Natural killer cell (primary cell): ENCODE measurements around the gene NSD2. TPM values are rescaled to one million over a fixed set of nuclear protein-coding genes. Genes with fewer than 3 reads are reported as not detected.

ENCODE experiments used
- ATAC-seq, 3 donors: fragments of 150-1000 bp in 2 of 3; fragments of 200-7000 bp in 1 of 3; cut with Tn5 transposase; 1 replicate in 1 of 3; 2 replicates in 2 of 3; pipeline ENCODE4 v1.10.0; 2021; ENCODE audit warnings: mild to moderate bottlenecking in 2 of 3, moderate library complexity in 2 of 3
- DNase-seq, 2 donors: peaks; one replicate each; pipeline versions ENCODE4 v3.0.0 to v3.0.0-alpha.2; 2013 to 2021; ENCODE audit warnings: mixed read lengths in 1 of 2
- H3K27ac ChIP-seq: one replicate; pipeline ENCODE4 v1.5.1; 2013; ENCODE audit warnings: mild to moderate bottlenecking, low read length
- H3K27me3 ChIP-seq: one replicate; pipeline ENCODE4 v1.6.1; 2013; ENCODE audit warnings: low read length; ENCODE audit not compliant: control insufficient read depth, insufficient read depth
- H3K36me3 ChIP-seq: one replicate; pipeline ENCODE4 v1.6.1; 2013; ENCODE audit warnings: low read length; ENCODE audit not compliant: control insufficient read depth, insufficient read depth
- H3K4me1 ChIP-seq: one replicate; pipeline ENCODE4 v1.6.1; 2013; ENCODE audit warnings: low read length; ENCODE audit not compliant: control insufficient read depth, insufficient read depth
- H3K4me3 ChIP-seq: one replicate; pipeline ENCODE4 v1.5.1; 2013; ENCODE audit warnings: low read length
- H3K9me3 ChIP-seq: one replicate; pipeline ENCODE4 v1.6.1; 2013; ENCODE audit warnings: low read length; ENCODE audit not compliant: control insufficient read depth, insufficient read depth
- H3K27ac Mint-ChIP-seq, 2 donors: one replicate each; pipeline ENCODE4 v1.8.0; 2022; ENCODE audit warnings: mild to moderate bottlenecking in 2 of 2, mixed read lengths in 2 of 2, moderate library complexity in 1 of 2
- H3K27me3 Mint-ChIP-seq, 2 donors: one replicate each; pipeline ENCODE4 v1.8.0; 2022; ENCODE audit warnings: low read depth in 2 of 2, mixed read lengths in 2 of 2
- H3K36me3 Mint-ChIP-seq: one replicate; pipeline ENCODE4 v1.8.0; 2022; ENCODE audit warnings: mixed read lengths
- H3K4me1 Mint-ChIP-seq, 2 donors: one replicate each; pipeline ENCODE4 v1.8.0; 2022; ENCODE audit warnings: mixed read lengths in 2 of 2
- H3K4me3 Mint-ChIP-seq: one replicate; pipeline ENCODE4 v1.8.0; 2022; ENCODE audit warnings: mild to moderate bottlenecking, moderate library complexity, mixed read lengths
- H3K9me3 Mint-ChIP-seq, 2 donors: one replicate each; pipeline ENCODE4 v1.8.0; 2022; ENCODE audit warnings: mixed read lengths in 2 of 2
- CTCF ChIP-seq: fragments of 200-600 bp; IDR thresholded peaks from one replicate; pipeline ENCODE4 v1.8.0; 2022; ENCODE audit warnings: antibody characterized with exemption
- WGBS: methylation state at CpG from one replicate; pipeline ENCODE4 v1.1.7; 2013; ENCODE audit warnings: missing lambda C conversion rate; ENCODE audit not compliant: insufficient coverage; 5-methylcytosine and 5-hydroxymethylcytosine counted together
- intact Hi-C: fragments of 100-400 bp; cut with micrococcal nuclease; formaldehyde crosslinking; loops from one replicate; pipeline ENCODE4 v1.14.2; 2022
- total RNA-seq, 4 donors: library from RNA; stranded (reverse); fragments of 120-200 nt in 1 of 4; gene quantifications; one replicate each; pipeline versions ENCODE4 v1.2.3 to v1.2.4, GENCODE V29; 2013 to 2022

Gene NSD2
- total RNA-seq, 3 donors from 2014 or later (not counting 1 experiment from before 2014, with no cell fraction given): 36.4 to 51.0 (median 48.3) TPM

GRCh38 chr4:1989533-1990347 is 118.5 kb downstream of the NSD2 start:
- Mint-ChIP-seq H3K4me1 (no peaks in the 10 kb centered on the region), H3K27ac (no peak overlapping the region), H3K4me3 (no peak overlapping the region), H3K36me3 (no peaks in the 10 kb centered on the region), H3K27me3 (no peaks in the 10 kb centered on the region), H3K9me3 (no peaks in the 10 kb centered on the region)
- Histone ChIP-seq H3K36me3 (peaks cover 48% of the 10 kb centered on the region), H3K4me1 (no peaks in the 10 kb centered on the region), H3K9me3 (no peaks in the 10 kb centered on the region), H3K4me3 (no peak overlapping the region), H3K27ac (no peak overlapping the region), H3K27me3 (no peaks in the 10 kb centered on the region)
- intact Hi-C loops: no loop called here
- whole genome bisulfite sequencing: 96% methylated on average over 33 of the region's 33 CpGs
- no peak for ATAC-seq
- no peak for DNase-seq
- no peak for TF ChIP-seq CTCF

- Mint-ChIP-seq H3K27me3 (no peaks in the 10 kb centered on the region), H3K4me3 (no peak overlapping the region), H3K9me3 (no peaks in the 10 kb centered on the region), H3K4me1 (no peaks in the 10 kb centered on the region), H3K36me3 (no peaks in the 10 kb centered on the region), H3K27ac (no peak overlapping the region)
- ATAC-seq (no peak), DNase-seq (no peak)
- intact Hi-C loops: no loop called here
- no peak overlapping the region for H3K27ac ChIP-seq
- H3K4me1 ChIP-seq: no peaks in the 10 kb centered on the region
- H3K27me3 ChIP-seq: no peaks in the 10 kb centered on the region
- peaks cover 43% of the 10 kb centered on the region for H3K36me3 ChIP-seq
- H3K9me3 ChIP-seq: no peaks in the 10 kb centered on the region
- no peak overlapping the region for H3K4me3 ChIP-seq
- WGBS: 96% methylated on average over 10 of the region's 10 CpGs
- TF ChIP-seq CTCF: no peak
Measured at GRCh38 chr4:1990348-1990645, 119.1 kb downstream of the NSD2 start.

- no peak for TF ChIP-seq CTCF
Measured at GRCh38 chr4:1990676-1991075, 119.5 kb downstream of the NSD2 start.

GRCh38 chr4:1991087-1991486 is 119.9 kb downstream of the NSD2 start:
- no peak overlapping the region for H3K27ac Mint-ChIP-seq
- no peak overlapping the region for H3K27ac ChIP-seq
- DNase-seq: no peak
- no peaks in the 10 kb centered on the region for H3K9me3 Mint-ChIP-seq
- H3K36me3 Mint-ChIP-seq: peaks cover 1% of the 10 kb centered on the region
- no peaks in the 10 kb centered on the region for H3K27me3 Mint-ChIP-seq
- peaks cover 6% of the 10 kb centered on the region in 2 donors for H3K4me1 Mint-ChIP-seq
- H3K36me3 ChIP-seq: peaks cover 36% of the 10 kb centered on the region
- H3K9me3 ChIP-seq: no peaks in the 10 kb centered on the region
- WGBS: 95% methylated on average over 11 of the region's 11 CpGs
- H3K4me1 ChIP-seq: no peaks in the 10 kb centered on the region
- no peak overlapping the region for H3K4me3 ChIP-seq
- no peaks in the 10 kb centered on the region for H3K27me3 ChIP-seq
- no peak overlapping the region for H3K4me3 Mint-ChIP-seq
- intact Hi-C loops: no loop called here
- TF ChIP-seq CTCF: no peak
- ATAC-seq: no peak

More at GRCh38 chr4:1990676-1991075, 119.5 kb downstream of the NSD2 start:
- 96% methylated on average over 5 of the region's 5 CpGs for WGBS
- Histone ChIP-seq H3K4me3 (no peak overlapping the region), H3K27me3 (no peaks in the 10 kb centered on the region), H3K27ac (no peak overlapping the region), H3K4me1 (no peaks in the 10 kb centered on the region), H3K9me3 (no peaks in the 10 kb centered on the region), H3K36me3 (peaks cover 39% of the 10 kb centered on the region)
- H3K4me1 Mint-ChIP-seq: peaks cover 2% of the 10 kb centered on the region in 2 donors
- H3K4me3 Mint-ChIP-seq: no peak overlapping the region
- DNase-seq: no peak
- H3K9me3 Mint-ChIP-seq: no peaks in the 10 kb centered on the region
- no peak overlapping the region for H3K27ac Mint-ChIP-seq
- intact Hi-C loops: no loop called here
- no peaks in the 10 kb centered on the region for H3K36me3 Mint-ChIP-seq
- no peak for ATAC-seq
- no peaks in the 10 kb centered on the region for H3K27me3 Mint-ChIP-seq
